B cell (primary cell): Measurements from ENCODE around the gene GALNT18.

ENCODE experiments used
- EZH2 ChIP-seq: IDR thresholded peaks from 2 replicates; pipeline ENCODE4 v1.6.1; 2012; ENCODE audit warnings: borderline replicate concordance, low read depth, mild to moderate bottlenecking, moderate library complexity, low read length; ENCODE audit not compliant: insufficient read depth, poor library complexity, severe bottlenecking
- TF ChIP-seq, protein P1 (sequence below): fragments of 200-600 bp; IDR thresholded peaks from one replicate; pipeline ENCODE4 v1.8.0; 2022; ENCODE audit warnings: antibody characterized with exemption, mild to moderate bottlenecking

DNA sequence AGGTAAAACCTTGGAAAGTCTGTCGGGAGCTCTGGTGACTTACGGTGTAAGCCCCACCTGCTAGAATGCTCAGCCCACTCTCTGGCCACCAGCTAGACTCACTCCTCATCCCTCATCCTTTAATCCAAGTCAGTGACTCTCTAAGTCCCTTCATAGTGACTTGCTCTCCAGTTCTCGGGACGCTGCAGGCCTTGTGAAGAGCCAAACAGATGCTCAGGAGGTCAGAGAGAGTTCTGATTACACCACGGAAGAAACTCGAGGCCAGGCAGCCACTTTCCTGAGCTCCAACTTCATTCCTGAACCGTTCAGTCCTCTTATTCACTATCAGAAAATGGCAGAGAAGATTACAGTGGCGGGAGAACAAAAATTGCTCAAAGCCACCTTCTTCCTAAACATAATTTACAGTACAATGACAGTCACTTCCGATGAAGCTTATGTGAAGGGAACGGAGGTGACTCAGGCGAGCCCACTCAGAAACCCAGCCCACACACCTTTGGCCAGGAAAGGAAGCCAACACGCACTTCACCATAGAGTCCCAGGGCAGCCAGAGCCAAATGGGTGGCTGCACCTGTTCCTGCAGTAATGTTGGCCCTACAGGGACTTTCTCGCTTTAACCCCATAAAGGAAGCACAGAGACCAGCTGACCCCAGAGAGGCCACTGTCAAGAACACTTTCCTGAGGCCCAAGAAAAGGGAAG lies 100.4 kb downstream of the GALNT18 start:
- no peak for TF ChIP-seq EZH2
- TF ChIP-seq, protein P1, sequence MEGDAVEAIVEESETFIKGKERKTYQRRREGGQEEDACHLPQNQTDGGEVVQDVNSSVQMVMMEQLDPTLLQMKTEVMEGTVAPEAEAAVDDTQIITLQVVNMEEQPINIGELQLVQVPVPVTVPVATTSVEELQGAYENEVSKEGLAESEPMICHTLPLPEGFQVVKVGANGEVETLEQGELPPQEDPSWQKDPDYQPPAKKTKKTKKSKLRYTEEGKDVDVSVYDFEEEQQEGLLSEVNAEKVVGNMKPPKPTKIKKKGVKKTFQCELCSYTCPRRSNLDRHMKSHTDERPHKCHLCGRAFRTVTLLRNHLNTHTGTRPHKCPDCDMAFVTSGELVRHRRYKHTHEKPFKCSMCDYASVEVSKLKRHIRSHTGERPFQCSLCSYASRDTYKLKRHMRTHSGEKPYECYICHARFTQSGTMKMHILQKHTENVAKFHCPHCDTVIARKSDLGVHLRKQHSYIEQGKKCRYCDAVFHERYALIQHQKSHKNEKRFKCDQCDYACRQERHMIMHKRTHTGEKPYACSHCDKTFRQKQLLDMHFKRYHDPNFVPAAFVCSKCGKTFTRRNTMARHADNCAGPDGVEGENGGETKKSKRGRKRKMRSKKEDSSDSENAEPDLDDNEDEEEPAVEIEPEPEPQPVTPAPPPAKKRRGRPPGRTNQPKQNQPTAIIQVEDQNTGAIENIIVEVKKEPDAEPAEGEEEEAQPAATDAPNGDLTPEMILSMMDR, result no peak
